ENCODE measurements around the gene AIF1L. TPM values are rescaled to one million over a fixed set of nuclear protein-coding genes. Genes with fewer than 3 reads are reported as not detected.
"Not testable (repeated sequence)": the region's sequence is repeated elsewhere in the genome, so short reads cannot be mapped to it uniquely, and the experiment has no call there.

AIF1L gene
- total and polyA plus RNA-seq, 5 donors from 2014 or later = 0.12 TPM; not detected in 4

GRCh38 chr9:131098391-131099101 is 2.2 kb downstream of the AIF1L start:
- no peak for ATAC-seq (ENCODE audit: low read depth in 2 of 2)
- Histone ChIP-seq H3K4me1 (ENCODE audit: control insufficient read depth, insufficient read depth, low read length, poor library complexity, severe bottlenecking) (peaks cover 5% of the 10 kb centered on the region), H3K27ac (ENCODE audit: insufficient read depth, low read length, poor library complexity, severe bottlenecking) (no peak overlapping the region), H3K4me3 (ENCODE audit: low read depth, low read length) (no peak overlapping the region), H3K27me3 (ENCODE audit: control insufficient read depth, insufficient read depth, low read length) (peaks cover 11% of the 10 kb centered on the region), H3K9me3 (ENCODE audit: control insufficient read depth in 2 of 2, low read length in 2 of 2) (no peaks in the 10 kb centered on the region), H3K36me3 (ENCODE audit: control insufficient read depth, insufficient read depth, low read length) (no peaks in the 10 kb centered on the region)
- H3K36me3 Mint-ChIP-seq = no peaks in the 10 kb centered on the region
- peak overlapping the region in 1 of 4 donors; percentile 28 for H3K4me3 Mint-ChIP-seq
- no peak overlapping the region for H3K27ac Mint-ChIP-seq
- peaks cover 45% of the 10 kb centered on the region for H3K27me3 Mint-ChIP-seq
- DNase-seq = no peak
- H3K4me1 Mint-ChIP-seq = peaks cover 0 to 16% (median 6%) of the 10 kb centered on the region in 4 donors
- no peaks in the 10 kb centered on the region for H3K9me3 Mint-ChIP-seq

GRCh38 chr9:131099102-131099606 is 2.8 kb downstream of the AIF1L start:
- H3K27ac Mint-ChIP-seq = no peak overlapping the region
- peaks cover 0 to 16% (median 6%) of the 10 kb centered on the region in 4 donors for H3K4me1 Mint-ChIP-seq
- Histone ChIP-seq H3K4me1 (ENCODE audit: control insufficient read depth, insufficient read depth, low read length, poor library complexity, severe bottlenecking) (peaks cover 5% of the 10 kb centered on the region), H3K36me3 (ENCODE audit: control insufficient read depth, insufficient read depth, low read length) (no peaks in the 10 kb centered on the region), H3K9me3 (ENCODE audit: control insufficient read depth in 2 of 2, low read length in 2 of 2) (no peaks in the 10 kb centered on the region), H3K27ac (ENCODE audit: insufficient read depth, low read length, poor library complexity, severe bottlenecking) (no peak overlapping the region), H3K4me3 (ENCODE audit: low read depth, low read length) (no peak overlapping the region), H3K27me3 (ENCODE audit: control insufficient read depth, insufficient read depth, low read length) (peaks cover 11% of the 10 kb centered on the region)
- DNase-seq (no peak), ATAC-seq (ENCODE audit: low read depth in 2 of 2) (no peak)
- peak overlapping the region in 1 of 4 donors; percentile 58 for H3K4me3 Mint-ChIP-seq
- H3K36me3 Mint-ChIP-seq = no peaks in the 10 kb centered on the region
- H3K9me3 Mint-ChIP-seq = no peaks in the 10 kb centered on the region
- peaks cover 39% of the 10 kb centered on the region for H3K27me3 Mint-ChIP-seq

- not testable (repeated sequence) for H3K9me3 ChIP-seq (ENCODE audit: control insufficient read depth in 2 of 2, low read length in 2 of 2); ATAC-seq (ENCODE audit: low read depth in 2 of 2); DNase-seq; H3K4me3 ChIP-seq (ENCODE audit: low read depth, low read length); H3K36me3 Mint-ChIP-seq; H3K27ac Mint-ChIP-seq; H3K4me1 ChIP-seq (ENCODE audit: control insufficient read depth, insufficient read depth, low read length, poor library complexity, severe bottlenecking); H3K27ac ChIP-seq (ENCODE audit: insufficient read depth, low read length, poor library complexity, severe bottlenecking); H3K9me3 Mint-ChIP-seq; H3K36me3 ChIP-seq (ENCODE audit: control insufficient read depth, insufficient read depth, low read length); H3K27me3 ChIP-seq (ENCODE audit: control insufficient read depth, insufficient read depth, low read length)
- peaks cover 0 to 15% (median 6%) of the 10 kb centered on the region in 4 donors for H3K4me1 Mint-ChIP-seq
- peak overlapping the region in 1 of 4 donors; percentile 4 for H3K4me3 Mint-ChIP-seq
- H3K27me3 Mint-ChIP-seq = peaks cover 32% of the 10 kb centered on the region
These were observed 3.5 kb downstream of the AIF1L start for GRCh38 chr9:131099845-131100244.

GRCh38 chr9:131100445-131100844 is 4.1 kb downstream of the AIF1L start:
- DNase-seq (no peak), ATAC-seq (ENCODE audit: low read depth in 2 of 2) (no peak)
- no peaks in the 10 kb centered on the region for H3K36me3 Mint-ChIP-seq
- Histone ChIP-seq H3K4me1 (ENCODE audit: control insufficient read depth, insufficient read depth, low read length, poor library complexity, severe bottlenecking) (peaks cover 5% of the 10 kb centered on the region), H3K36me3 (ENCODE audit: control insufficient read depth, insufficient read depth, low read length) (no peaks in the 10 kb centered on the region), H3K27me3 (ENCODE audit: control insufficient read depth, insufficient read depth, low read length) (peaks cover 3% of the 10 kb centered on the region), H3K9me3 (ENCODE audit: control insufficient read depth in 2 of 2, low read length in 2 of 2) (no peaks in the 10 kb centered on the region), H3K4me3 (ENCODE audit: low read depth, low read length) (no peak overlapping the region), H3K27ac (ENCODE audit: insufficient read depth, low read length, poor library complexity, severe bottlenecking) (no peak overlapping the region)
- H3K4me1 Mint-ChIP-seq = peaks cover 0 to 13% (median 6%) of the 10 kb centered on the region in 4 donors
- H3K9me3 Mint-ChIP-seq = no peaks in the 10 kb centered on the region
- no peak overlapping the region for H3K4me3 Mint-ChIP-seq
- peaks cover 28% of the 10 kb centered on the region for H3K27me3 Mint-ChIP-seq
- no peak overlapping the region for H3K27ac Mint-ChIP-seq

GRCh38 chr9:131101207-131101964 is 5.1 kb downstream of the AIF1L start:
- Mint-ChIP-seq H3K4me3 (no peak overlapping the region), H3K9me3 (no peaks in the 10 kb centered on the region), H3K4me1 (peaks cover 0 to 9% (median 3%) of the 10 kb centered on the region in 4 donors), H3K27me3 (peaks cover 21% of the 10 kb centered on the region), H3K27ac (no peak overlapping the region), H3K36me3 (no peaks in the 10 kb centered on the region)
- no peak for DNase-seq
- no peaks in the 10 kb centered on the region for H3K36me3 ChIP-seq (ENCODE audit: control insufficient read depth, insufficient read depth, low read length)
- H3K9me3 ChIP-seq (ENCODE audit: control insufficient read depth in 2 of 2, low read length in 2 of 2) = no peaks in the 10 kb centered on the region
- ATAC-seq (ENCODE audit: low read depth in 2 of 2) = no peak
- H3K27me3 ChIP-seq (ENCODE audit: control insufficient read depth, insufficient read depth, low read length) = no peaks in the 10 kb centered on the region
- no peaks in the 10 kb centered on the region for H3K4me1 ChIP-seq (ENCODE audit: control insufficient read depth, insufficient read depth, low read length, poor library complexity, severe bottlenecking)
- H3K27ac ChIP-seq (ENCODE audit: insufficient read depth, low read length, poor library complexity, severe bottlenecking) = no peak overlapping the region
- H3K4me3 ChIP-seq (ENCODE audit: low read depth, low read length) = no peak overlapping the region

- Mint-ChIP-seq H3K27ac (no peak overlapping the region), H3K4me1 (no peaks in the 10 kb centered on the region), H3K36me3 (no peaks in the 10 kb centered on the region), H3K4me3 (no peak overlapping the region), H3K9me3 (no peaks in the 10 kb centered on the region), H3K27me3 (peaks cover 11% of the 10 kb centered on the region)
- Histone ChIP-seq H3K4me1 (ENCODE audit: control insufficient read depth, insufficient read depth, low read length, poor library complexity, severe bottlenecking) (no peaks in the 10 kb centered on the region), H3K36me3 (ENCODE audit: control insufficient read depth, insufficient read depth, low read length) (no peaks in the 10 kb centered on the region), H3K9me3 (ENCODE audit: control insufficient read depth in 2 of 2, low read length in 2 of 2) (no peaks in the 10 kb centered on the region), H3K27me3 (ENCODE audit: control insufficient read depth, insufficient read depth, low read length) (no peaks in the 10 kb centered on the region), H3K27ac (ENCODE audit: insufficient read depth, low read length, poor library complexity, severe bottlenecking) (no peak overlapping the region), H3K4me3 (ENCODE audit: low read depth, low read length) (no peak overlapping the region)
- DNase-seq = no peak
- no peak for ATAC-seq (ENCODE audit: low read depth in 2 of 2)
These were observed 6.7 kb downstream of the AIF1L start for GRCh38 chr9:131103024-131103423.

GRCh38 chr9:131103535-131103934 is 7.2 kb downstream of the AIF1L start:
- H3K9me3 ChIP-seq (ENCODE audit: control insufficient read depth in 2 of 2, low read length in 2 of 2) = no peaks in the 10 kb centered on the region
- no peaks in the 10 kb centered on the region for H3K36me3 Mint-ChIP-seq
- no peak overlapping the region for H3K27ac ChIP-seq (ENCODE audit: insufficient read depth, low read length, poor library complexity, severe bottlenecking)
- H3K4me3 ChIP-seq (ENCODE audit: low read depth, low read length) = no peak overlapping the region
- DNase-seq (no peak), ATAC-seq (ENCODE audit: low read depth in 2 of 2) (no peak)
- H3K36me3 ChIP-seq (ENCODE audit: control insufficient read depth, insufficient read depth, low read length) = no peaks in the 10 kb centered on the region
- no peaks in the 10 kb centered on the region for H3K4me1 Mint-ChIP-seq
- peaks cover 11% of the 10 kb centered on the region for H3K27me3 Mint-ChIP-seq
- no peaks in the 10 kb centered on the region for H3K27me3 ChIP-seq (ENCODE audit: control insufficient read depth, insufficient read depth, low read length)
- no peaks in the 10 kb centered on the region for H3K9me3 Mint-ChIP-seq
- H3K4me3 Mint-ChIP-seq = no peak overlapping the region
- H3K4me1 ChIP-seq (ENCODE audit: control insufficient read depth, insufficient read depth, low read length, poor library complexity, severe bottlenecking) = no peaks in the 10 kb centered on the region
- H3K27ac Mint-ChIP-seq = peak overlapping the region in 1 of 3 donors; percentile 6
